ENCODE results near the gene FERD3L. TPM values are rescaled to one million over a fixed set of nuclear protein-coding genes. Genes with fewer than 3 reads are reported as not detected.

The FERD3L gene
- total RNA-seq, 4 donors from 2014 or later: not detected

DNA sequence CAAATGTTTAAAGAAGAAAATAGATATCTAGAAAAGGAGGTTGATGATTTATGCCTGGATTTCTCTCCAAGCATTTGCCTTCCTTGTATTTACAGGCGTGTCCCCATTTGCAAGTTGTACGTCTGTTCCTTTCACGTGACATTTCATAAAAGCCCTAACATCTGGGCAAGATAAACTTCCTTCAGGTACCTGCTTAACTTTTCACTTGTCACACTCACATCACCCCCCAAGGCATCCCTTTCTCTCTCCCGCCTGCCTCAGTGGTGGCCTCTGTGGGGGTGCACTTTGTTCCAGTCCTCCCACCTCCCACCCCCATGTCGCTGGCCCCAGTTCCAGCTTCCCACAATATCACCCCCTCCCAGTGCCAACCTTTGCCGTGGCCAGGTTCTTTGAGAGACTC, 34.4 kb downstream of the FERD3L start:
- Histone ChIP-seq H3K9me3 (no peaks in the 10 kb centered on the region), H3K4me3 (peak overlapping the region in 3 of 4 donors; percentile 36 to 48 (median 36)), H3K27me3 (peaks cover 0 to 85% (median 8%) of the 10 kb centered on the region in 4 donors), H3K36me3 (no peaks in the 10 kb centered on the region), H3K4me1 (peaks cover 14 to 56% (median 51%) of the 10 kb centered on the region in 4 donors), H3K27ac (replicated peaks in 1 of 4) (peak overlapping the region; percentile 77 to 84 (median 80))
- intact Hi-C loops (cut with DNase I): no loop called here
- 60% methylated on average over 6 of the region's 6 CpGs for WGBS
- no peak for DNase-seq (ENCODE audit: extremely low spot score)
- TF ChIP-seq POLR2A (IDR thresholded peaks at IDR 0.05; ENCODE audit: low read depth) (no peak), EP300 (IDR thresholded peaks at IDR 0.05) (no peak), POLR2AphosphoS5 (IDR thresholded peaks at IDR 0.05) (no peak)
- TF ChIP-seq, protein P1, sequence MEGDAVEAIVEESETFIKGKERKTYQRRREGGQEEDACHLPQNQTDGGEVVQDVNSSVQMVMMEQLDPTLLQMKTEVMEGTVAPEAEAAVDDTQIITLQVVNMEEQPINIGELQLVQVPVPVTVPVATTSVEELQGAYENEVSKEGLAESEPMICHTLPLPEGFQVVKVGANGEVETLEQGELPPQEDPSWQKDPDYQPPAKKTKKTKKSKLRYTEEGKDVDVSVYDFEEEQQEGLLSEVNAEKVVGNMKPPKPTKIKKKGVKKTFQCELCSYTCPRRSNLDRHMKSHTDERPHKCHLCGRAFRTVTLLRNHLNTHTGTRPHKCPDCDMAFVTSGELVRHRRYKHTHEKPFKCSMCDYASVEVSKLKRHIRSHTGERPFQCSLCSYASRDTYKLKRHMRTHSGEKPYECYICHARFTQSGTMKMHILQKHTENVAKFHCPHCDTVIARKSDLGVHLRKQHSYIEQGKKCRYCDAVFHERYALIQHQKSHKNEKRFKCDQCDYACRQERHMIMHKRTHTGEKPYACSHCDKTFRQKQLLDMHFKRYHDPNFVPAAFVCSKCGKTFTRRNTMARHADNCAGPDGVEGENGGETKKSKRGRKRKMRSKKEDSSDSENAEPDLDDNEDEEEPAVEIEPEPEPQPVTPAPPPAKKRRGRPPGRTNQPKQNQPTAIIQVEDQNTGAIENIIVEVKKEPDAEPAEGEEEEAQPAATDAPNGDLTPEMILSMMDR (IDR thresholded peaks at IDR 0.05): no peak

GRCh38 chr7:19110026-19110730, 35.0 kb downstream of the FERD3L start:
- no peak for DNase-seq (ENCODE audit: extremely low spot score)
- TF ChIP-seq, protein P1 (IDR thresholded peaks at IDR 0.05): no peak
- no peak for TF ChIP-seq POLR2A (IDR thresholded peaks at IDR 0.05; ENCODE audit: low read depth)
- no peak for TF ChIP-seq POLR2AphosphoS5 (IDR thresholded peaks at IDR 0.05)
- TF ChIP-seq EP300 (IDR thresholded peaks at IDR 0.05): no peak
- H3K4me1 ChIP-seq: peaks cover 14 to 57% (median 48%) of the 10 kb centered on the region in 4 donors
- intact Hi-C loops (cut with DNase I): no loop called here
- peak overlapping the region; percentile 77 to 84 (median 80) for H3K27ac ChIP-seq (replicated peaks in 1 of 4)
- no peaks in the 10 kb centered on the region for H3K9me3 ChIP-seq
- H3K27me3 ChIP-seq: peaks cover 0 to 85% (median 8%) of the 10 kb centered on the region in 4 donors
- WGBS: 62% methylated on average over 11 of the region's 11 CpGs
- no peaks in the 10 kb centered on the region for H3K36me3 ChIP-seq
- no peak overlapping the region for H3K4me3 ChIP-seq

- Histone ChIP-seq H3K27ac (replicated peaks in 1 of 4) (peak overlapping the region; percentile 51 to 84 (median 80)), H3K9me3 (no peaks in the 10 kb centered on the region), H3K27me3 (peaks cover 0 to 78% (median 8%) of the 10 kb centered on the region in 4 donors), H3K4me3 (no peak overlapping the region), H3K4me1 (peaks cover 14 to 57% (median 45%) of the 10 kb centered on the region in 4 donors), H3K36me3 (no peaks in the 10 kb centered on the region)
- TF ChIP-seq POLR2A (IDR thresholded peaks at IDR 0.05; ENCODE audit: low read depth): no peak
- no peak for TF ChIP-seq POLR2AphosphoS5 (IDR thresholded peaks at IDR 0.05)
- TF ChIP-seq EP300 (IDR thresholded peaks at IDR 0.05): no peak
- TF ChIP-seq, protein P1 (IDR thresholded peaks at IDR 0.05): no peak
- DNase-seq (ENCODE audit: extremely low spot score): no peak
- WGBS: 58% methylated on average over 11 of the region's 11 CpGs
- intact Hi-C loops (cut with DNase I): no loop called here
Observed at GRCh38 chr7:19109000-19109946, 35.9 kb downstream of the FERD3L start.

GRCh38 chr7:19107356-19108146, 37.7 kb downstream of the FERD3L start:
- whole genome bisulfite sequencing: 1% methylated on average over 47 of the region's 48 CpGs
- intact Hi-C loops (cut with DNase I): no loop called here
- H3K4me1 ChIP-seq: peaks cover 14 to 52% (median 35%) of the 10 kb centered on the region in 4 donors
- peak overlapping the region; percentile 78 to 84 (median 82) for H3K27ac ChIP-seq (replicated peaks in 1 of 4)
- peaks cover 0 to 71% (median 7%) of the 10 kb centered on the region in 4 donors for H3K27me3 ChIP-seq
- peak; percentile 39 to 40 for TF ChIP-seq POLR2AphosphoS5 (IDR thresholded peaks at IDR 0.05)
- TF ChIP-seq POLR2A (IDR thresholded peaks at IDR 0.05; ENCODE audit: low read depth): no peak
- no peaks in the 10 kb centered on the region for H3K9me3 ChIP-seq
- DNase-seq (ENCODE audit: extremely low spot score): no peak
- peak overlapping the region; percentile 54 to 67 (median 58) for H3K4me3 ChIP-seq
- H3K36me3 ChIP-seq: no peaks in the 10 kb centered on the region
